Stimulated activated CD8-positive, alpha-beta memory T cell treated with anti-CD3 and anti-CD28 coated beads, Interleukin-2, amount 100 ng/mL, for 1 hour (primary cell): ENCODE data around the gene DMAC2.
"Not testable (repeated sequence)": the region's sequence is repeated elsewhere in the genome, so short reads cannot be mapped to it uniquely, and the experiment has no call there.

Experiments
- DNase-seq, 2 donors: peaks; one replicate each; pipeline ENCODE4 v3.0.0-alpha.2; 2020; ENCODE audit warnings: low read depth in 2 of 2

Gene DMAC2

DNA sequence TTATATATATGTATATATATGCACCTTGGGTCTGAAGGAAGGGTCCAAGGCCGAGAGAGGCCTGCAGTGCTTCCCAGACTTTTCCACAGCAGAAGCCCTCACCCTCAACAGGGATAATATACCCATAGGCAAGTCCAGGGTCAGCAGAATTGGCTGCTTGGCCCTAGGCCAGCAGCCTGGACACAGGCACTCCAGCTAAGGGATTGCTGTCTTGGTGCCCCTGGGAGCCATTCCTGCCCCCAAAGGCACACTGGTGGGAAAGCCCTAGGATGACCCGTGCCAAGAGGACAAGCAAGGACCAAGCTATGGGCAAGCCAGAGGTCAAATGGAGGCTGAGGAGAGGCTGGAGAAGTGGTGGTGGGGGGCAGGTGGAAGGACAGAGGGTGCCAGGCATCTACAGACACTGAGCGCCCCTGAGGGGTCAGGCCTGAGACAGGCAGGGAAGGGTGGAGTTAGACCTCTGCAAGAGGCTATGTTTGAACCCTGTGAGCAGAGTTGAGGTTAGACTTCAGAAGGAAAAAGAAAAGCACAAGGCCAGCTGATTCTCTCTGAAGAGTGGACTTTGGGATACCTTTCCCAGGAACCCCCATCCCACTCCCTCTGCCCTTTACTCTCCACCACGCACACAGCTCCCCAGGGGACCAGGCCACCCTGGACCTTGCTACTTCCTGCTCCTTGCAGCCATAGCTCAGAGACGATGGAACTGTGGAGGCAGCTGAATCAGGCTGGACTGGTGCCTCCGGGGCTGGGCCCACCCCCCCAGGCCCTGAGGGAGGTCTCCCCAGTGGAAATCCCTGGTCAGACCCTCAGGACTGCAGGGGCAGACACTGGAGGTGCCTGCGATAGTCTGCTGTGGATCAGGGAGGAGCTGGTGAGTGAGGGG, 3.0 kb upstream of the DMAC2 start, which contains the start of gene ERICH4:
Gene ERICH4, plus strand, starts transcription at position 684 of the 883 bp plus-strand sequence. Its CDS starts 14 bp downstream, at position 698.
- no peak for DNase-seq

- no peak for DNase-seq
These were observed 1.7 kb upstream of the DMAC2 start for GRCh38 chr19:41441321-41441945.

GRCh38 chr19:41437944-41438574, 1.7 kb downstream of the DMAC2 start:
- DNase-seq, result no peak

DNA sequence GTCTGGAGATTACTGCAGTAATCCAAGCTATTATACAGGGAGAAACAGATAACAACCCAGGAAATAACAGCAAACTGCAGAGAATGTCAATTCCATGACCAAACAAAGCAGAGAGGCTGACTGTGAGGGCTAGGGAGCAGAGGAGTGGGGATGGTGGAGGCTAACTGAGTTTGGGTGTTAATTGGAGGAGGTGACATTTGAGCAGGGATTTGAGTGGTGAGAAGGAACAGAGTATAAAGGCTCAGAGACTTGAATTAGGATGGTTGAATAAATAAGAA, 3.1 kb downstream of the DMAC2 start:
- no peak for DNase-seq

GRCh38 chr19:41435936-41436673, 3.6 kb downstream of the DMAC2 start:
- DNase-seq, result no peak

- DNase-seq, result not testable (repeated sequence)
These were observed 4.3 kb downstream of the DMAC2 start for GRCh38 chr19:41435376-41435775.

DNA sequence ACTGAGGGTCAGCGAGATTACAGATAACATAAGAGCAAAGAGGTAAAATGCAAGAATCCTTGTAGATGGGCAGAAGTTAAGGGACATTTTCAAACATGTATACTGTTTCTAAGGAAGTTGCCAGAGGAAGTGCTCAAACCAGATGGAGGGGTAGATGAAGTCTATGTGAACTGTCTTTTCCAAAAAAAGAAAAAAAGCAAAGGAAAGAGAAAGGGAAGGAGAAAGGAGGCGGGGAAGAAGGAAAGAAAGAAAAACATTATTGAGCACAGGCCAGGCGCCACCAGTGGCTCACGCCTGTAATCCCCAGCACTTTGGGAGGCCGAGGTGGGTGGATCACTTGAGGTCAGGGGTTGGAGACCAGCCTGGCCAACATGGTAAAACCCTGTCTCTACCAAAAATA, 5.3 kb downstream of the DMAC2 start:
- no peak for DNase-seq

GRCh38 chr19:41433171-41433570, 6.5 kb downstream of the DMAC2 start:
- DNase-seq, result no peak

DNA sequence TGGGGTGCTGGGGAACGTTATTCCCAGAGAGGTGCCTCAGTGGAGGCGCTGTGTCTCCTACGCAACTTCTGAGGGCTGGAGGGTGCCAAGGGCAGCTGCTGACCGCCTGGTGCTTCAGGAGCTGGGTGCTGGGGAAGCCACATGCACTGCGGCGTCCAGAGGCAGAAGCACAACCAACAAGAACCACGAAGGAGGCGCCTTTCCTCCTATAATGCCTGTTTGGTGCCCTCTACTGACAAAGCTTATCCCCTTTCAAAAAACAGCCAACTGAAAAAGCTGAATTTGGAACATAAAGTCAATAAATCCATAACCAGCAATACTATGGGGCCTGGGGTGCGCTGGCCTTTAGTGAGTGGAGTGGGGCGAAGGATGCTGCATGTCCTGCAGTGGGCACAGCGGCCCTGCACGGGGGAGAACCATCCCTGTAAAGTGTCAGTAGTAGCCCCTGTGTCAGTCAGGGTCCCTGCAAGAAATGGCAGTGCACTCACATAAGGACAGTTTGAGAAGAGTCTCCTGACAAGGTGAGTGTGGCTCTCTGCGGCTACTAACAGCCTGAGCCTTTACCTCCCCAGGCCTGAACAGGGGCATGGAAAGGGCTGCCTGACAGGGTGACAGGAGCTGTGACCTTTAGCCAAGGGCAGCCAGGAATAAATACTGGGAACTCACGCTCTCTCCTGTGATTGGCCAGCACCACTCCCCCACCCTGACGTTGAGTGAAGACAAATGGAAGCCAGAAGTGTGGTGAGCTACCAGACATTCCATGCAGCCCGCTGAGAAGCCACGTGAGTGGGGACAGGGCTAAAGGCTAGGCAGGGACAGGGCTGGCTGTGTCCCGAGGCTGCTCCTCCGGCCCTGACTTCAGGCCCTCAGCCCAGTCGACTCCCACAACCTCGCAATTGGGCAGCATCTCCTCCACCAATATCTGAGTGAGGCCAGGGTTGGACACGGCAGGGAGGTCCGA, 8.0 kb downstream of the DMAC2 start:
- no peak for DNase-seq

- DNase-seq, result no peak
These were observed 8.8 kb downstream of the DMAC2 start for GRCh38 chr19:41430922-41431321.

DNA sequence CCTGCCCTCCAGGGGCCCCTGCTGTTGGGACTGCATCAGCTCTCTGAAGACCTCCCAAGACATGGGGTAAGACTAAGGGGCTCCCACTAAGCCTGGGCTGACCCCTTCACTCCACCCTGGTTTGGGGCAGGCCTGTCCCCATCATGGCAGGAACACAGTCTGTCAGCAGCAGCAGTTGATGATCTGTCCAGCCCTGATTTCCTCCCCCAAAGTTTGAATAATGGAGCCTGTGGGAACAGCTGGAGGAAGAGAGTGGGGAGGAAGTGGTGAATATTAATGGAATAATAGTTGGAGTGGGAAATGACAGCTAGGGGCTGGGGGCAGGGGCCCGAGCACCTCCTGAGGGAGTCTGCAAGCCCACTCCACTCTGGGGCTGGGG, 11.2 kb downstream of the DMAC2 start:
- DNase-seq, result no peak

DNA sequence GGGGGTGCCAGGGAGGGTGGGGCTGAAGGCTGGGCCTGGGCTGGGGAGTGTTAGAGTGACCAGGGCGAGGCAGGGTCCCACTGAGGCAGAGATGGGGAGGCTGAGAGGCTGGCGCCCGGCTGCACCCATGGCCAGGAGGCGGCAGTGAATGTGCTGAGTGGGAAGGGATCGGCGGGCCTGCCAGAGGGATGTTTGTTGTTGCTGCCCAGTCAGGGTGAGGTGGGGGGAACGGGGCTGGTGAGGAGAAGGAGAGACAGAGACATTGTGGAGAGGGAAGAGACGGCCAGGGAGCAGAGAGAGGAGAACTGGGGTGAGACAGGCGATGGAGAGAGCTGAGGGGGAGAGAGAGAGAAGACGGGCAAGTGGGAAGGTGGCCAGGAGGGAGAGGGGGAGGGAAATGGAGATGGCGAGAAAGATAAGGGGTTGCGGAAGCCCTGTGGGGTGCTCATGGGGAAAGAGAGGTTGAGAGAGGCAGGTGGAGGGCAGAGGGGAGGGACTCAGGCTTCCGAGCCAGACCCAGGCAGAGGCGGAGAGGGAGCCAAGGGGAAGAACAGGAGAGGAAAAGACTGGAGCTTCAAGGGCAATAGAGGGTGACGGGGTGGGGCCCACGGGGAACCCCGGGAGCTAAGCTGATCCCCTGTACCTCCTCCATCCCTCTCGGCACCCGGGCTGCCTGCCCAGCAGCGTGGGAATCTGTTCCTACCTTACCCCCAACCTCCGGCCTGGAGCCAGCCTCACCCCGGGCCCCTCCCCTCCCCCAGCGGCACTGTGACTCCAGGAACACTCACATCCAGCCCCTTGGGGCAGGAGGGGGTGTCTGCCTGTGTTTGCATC, 11.8 kb downstream of the DMAC2 start:
- DNase-seq, result peak in 1 of 2 donors; percentile 16

GRCh38 chr19:41426952-41427646, 12.6 kb downstream of the DMAC2 start, which contains the start of gene B3GNT8:
B3GNT8 (minus strand) TSS chr19:41427374; CDS start chr19:41426778, 596 bp downstream.
- DNase-seq, result no peak

GRCh38 chr19:41426116-41426841, 13.4 kb downstream of the DMAC2 start:
- DNase-seq, result no peak

DNA sequence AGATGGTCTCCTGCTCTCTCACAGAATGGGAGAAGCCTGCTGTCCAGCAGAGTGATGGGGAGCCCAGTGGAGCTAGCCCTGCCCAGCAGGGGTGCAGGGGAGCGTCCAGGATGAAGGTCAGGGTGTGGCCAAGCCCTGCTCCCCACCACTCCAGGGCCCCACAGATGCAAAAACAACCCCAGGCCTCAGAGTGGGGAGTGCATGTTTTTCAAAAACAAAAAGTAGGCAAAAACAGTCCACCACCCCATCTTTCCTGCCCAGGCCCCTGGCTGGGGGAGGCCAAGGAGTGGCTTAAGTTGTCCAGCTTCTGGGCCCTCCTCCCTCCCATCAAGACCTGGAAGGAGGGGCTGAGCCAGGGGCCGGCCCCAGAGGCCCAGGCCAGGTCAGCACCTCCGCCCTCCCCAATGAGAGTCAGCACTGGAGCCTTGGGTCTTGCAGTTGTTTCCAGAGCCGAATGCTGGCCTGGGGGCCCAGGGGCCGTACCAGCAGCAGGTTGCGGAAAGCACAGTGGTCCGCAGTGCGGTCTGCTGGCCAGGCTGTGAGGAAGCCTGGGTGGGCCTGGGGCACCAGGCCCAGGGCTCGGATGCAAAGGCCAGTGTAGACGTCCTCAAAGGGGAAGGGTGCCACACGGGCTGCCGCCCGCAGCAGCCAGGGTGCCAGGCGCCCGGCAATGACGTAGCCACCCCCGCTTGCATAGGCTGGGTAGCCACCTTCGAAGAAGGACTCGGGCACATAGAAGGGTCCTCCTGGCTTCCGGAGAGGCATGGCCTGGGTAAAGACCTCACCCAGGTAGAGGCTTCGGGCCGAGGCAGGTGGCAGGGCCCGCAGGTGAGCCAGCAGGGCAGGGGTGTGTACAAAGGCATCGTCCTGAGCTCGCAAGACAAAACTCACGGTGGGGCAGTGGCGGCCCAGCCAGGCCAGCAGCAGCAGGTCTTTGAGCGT, 14.3 kb downstream of the DMAC2 start:
- DNase-seq, result no peak

DNA sequence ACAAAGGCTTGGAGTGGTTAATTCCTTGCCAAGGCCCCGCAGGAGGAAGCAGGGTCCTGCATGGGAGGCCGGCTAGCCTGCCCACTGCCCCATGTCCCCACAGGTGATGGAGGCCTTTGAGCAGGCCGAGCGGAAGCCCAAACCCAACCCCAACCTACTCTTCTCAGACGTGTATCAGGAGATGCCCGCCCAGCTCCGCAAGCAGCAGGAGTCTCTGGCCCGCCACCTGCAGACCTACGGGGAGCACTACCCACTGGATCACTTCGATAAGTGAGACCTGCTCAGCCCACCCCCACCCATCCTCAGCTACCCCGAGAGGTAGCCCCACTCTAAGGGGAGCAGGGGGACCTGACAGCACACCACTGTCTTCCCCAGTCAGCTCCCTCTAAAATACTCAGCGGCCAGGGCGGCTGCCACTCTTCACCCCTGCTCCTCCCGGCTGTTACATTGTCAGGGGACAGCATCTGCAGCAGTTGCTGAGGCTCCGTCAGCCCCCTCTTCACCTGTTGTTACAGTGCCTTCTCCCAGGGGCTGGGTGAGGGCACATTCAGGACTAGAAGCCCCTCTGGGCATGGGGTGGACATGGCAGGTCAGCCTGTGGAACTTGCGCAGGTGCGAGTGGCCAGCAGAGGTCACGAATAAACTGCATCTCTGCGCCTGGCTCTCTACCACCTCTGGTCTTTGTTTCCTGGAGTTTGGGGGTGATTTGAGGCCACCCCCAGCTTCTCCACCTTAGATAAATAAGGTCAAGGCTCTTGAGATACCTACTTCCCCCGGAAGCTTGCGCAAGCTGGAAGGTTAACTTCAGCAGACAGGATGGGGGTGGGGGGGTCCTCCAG, 15.2 kb downstream of the DMAC2 start:
- no peak for DNase-seq

DNA sequence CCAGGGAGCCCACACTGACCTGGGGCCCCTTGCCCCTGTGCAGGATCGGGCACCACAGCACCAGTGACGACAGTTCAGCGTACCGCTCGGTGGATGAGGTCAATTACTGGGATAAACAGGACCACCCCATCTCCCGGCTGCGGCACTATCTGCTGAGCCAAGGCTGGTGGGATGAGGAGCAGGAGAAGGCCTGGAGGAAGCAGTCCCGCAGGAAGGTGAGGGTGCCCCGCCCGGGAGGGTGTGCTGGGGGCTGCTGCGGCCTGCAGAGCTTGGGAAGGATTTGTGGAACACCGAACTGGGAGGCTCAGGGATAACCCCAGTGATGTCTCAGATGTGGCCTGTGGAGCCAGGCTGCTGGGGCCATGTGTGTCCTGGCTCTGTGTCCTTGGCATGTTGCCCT, 16.8 kb downstream of the DMAC2 start:
- DNase-seq, result no peak
